Type B pancreatic cell (in vitro differentiated cells): ENCODE data around the gene GDPD5. TPM values are rescaled to one million over a fixed set of nuclear protein-coding genes. Genes with fewer than 3 reads are reported as not detected.

ENCODE experiments used
- DNase-seq: peaks from one replicate; pipeline ENCODE4 v3.0.0; 2021; ENCODE audit warnings: mixed read lengths; ENCODE audit not compliant: unreplicated experiment; ENCODE audit errors: extremely low spot score
- H3K27ac Mint-ChIP-seq: 2 replicates; pipeline ENCODE4 v1.8.0; 2021; ENCODE audit warnings: mild to moderate bottlenecking, mixed read lengths
- H3K27me3 Mint-ChIP-seq: 2 replicates; pipeline ENCODE4 v1.8.0; 2021; ENCODE audit warnings: mixed read lengths
- H3K36me3 Mint-ChIP-seq: 2 replicates; pipeline ENCODE4 v1.8.0; 2021; ENCODE audit warnings: mixed read lengths
- H3K4me1 Mint-ChIP-seq: one replicate; pipeline ENCODE4 v1.8.0; 2021; ENCODE audit warnings: mixed read lengths; ENCODE audit not compliant: unreplicated experiment
- H3K4me3 Mint-ChIP-seq: 2 replicates; pipeline ENCODE4 v1.8.0; 2021; ENCODE audit warnings: mild to moderate bottlenecking, mixed read lengths
- H3K9me3 Mint-ChIP-seq: 2 replicates; pipeline ENCODE4 v1.8.0; 2021; ENCODE audit warnings: mixed read lengths
- long read RNA-seq: library from polyadenylated mRNA; unstranded; transcript quantifications from one replicate; pipeline ENCODE4 v2.0.0, GENCODE V29; 2020
- total RNA-seq: library from RNA; stranded (reverse); gene quantifications from 2 replicates; pipeline ENCODE4 v1.2.1, GENCODE V29; 2021; ENCODE audit warnings: low replicate concordance
- TF ChIP-seq, protein P1 (sequence below): fragments of 200-600 bp; sonication (generic); conservative IDR thresholded peaks from 2 replicates; pipeline ENCODE4 v1.5.0; 2021; ENCODE audit warnings: antibody characterized with exemption, mild to moderate bottlenecking

The GDPD5 gene, protein sequence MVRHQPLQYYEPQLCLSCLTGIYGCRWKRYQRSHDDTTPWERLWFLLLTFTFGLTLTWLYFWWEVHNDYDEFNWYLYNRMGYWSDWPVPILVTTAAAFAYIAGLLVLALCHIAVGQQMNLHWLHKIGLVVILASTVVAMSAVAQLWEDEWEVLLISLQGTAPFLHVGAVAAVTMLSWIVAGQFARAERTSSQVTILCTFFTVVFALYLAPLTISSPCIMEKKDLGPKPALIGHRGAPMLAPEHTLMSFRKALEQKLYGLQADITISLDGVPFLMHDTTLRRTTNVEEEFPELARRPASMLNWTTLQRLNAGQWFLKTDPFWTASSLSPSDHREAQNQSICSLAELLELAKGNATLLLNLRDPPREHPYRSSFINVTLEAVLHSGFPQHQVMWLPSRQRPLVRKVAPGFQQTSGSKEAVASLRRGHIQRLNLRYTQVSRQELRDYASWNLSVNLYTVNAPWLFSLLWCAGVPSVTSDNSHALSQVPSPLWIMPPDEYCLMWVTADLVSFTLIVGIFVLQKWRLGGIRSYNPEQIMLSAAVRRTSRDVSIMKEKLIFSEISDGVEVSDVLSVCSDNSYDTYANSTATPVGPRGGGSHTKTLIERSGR
- 7.5 and 11.3 TPM in 2 replicates for total RNA-seq
- long read RNA-seq = 0 reads

DNA sequence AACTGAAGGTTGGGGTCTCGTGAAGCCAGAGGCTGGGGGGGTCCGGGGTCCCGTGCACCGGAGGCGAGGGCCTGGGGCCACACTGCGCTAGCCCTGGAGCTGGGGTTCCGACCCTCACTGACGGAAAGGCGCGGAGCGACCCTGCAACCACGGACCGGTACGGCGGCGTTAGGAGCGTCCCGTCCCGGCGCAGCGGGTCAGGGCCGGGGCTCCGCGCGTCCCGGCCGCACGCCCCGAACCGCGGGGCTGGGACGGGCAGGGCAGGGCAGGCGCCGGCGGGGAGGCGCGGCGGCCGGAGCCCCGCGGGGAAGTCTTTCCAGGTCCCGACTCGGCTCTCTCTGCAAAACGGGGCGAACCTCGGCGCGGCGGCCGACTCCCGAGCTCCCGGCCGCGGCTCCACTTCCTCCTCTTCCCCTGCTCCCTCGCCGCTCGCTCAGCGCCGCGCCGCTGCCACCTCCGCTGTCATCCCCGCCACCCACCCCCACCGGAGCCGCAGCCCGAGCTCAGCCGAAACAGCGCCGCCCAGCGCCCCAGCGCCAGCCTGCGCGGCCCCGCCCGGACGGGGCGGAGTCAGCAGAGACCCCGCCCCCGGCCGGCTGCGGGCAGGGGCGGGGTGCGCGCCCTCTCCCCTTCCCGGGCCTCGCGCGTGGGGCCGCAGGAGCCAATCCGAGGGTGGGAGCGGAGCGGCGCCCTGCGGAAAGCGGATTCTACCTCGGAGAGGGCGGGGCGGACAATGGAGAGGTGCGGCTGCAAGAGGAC is at the start of gene GDPD5:
Gene GDPD5 (minus strand): TSS at position 509 of the 759 bp plus-strand sequence. CDS start 48,206 bp downstream, outside the sequence.
- TF ChIP-seq, protein P1, sequence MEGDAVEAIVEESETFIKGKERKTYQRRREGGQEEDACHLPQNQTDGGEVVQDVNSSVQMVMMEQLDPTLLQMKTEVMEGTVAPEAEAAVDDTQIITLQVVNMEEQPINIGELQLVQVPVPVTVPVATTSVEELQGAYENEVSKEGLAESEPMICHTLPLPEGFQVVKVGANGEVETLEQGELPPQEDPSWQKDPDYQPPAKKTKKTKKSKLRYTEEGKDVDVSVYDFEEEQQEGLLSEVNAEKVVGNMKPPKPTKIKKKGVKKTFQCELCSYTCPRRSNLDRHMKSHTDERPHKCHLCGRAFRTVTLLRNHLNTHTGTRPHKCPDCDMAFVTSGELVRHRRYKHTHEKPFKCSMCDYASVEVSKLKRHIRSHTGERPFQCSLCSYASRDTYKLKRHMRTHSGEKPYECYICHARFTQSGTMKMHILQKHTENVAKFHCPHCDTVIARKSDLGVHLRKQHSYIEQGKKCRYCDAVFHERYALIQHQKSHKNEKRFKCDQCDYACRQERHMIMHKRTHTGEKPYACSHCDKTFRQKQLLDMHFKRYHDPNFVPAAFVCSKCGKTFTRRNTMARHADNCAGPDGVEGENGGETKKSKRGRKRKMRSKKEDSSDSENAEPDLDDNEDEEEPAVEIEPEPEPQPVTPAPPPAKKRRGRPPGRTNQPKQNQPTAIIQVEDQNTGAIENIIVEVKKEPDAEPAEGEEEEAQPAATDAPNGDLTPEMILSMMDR = peak; percentile 65

DNA sequence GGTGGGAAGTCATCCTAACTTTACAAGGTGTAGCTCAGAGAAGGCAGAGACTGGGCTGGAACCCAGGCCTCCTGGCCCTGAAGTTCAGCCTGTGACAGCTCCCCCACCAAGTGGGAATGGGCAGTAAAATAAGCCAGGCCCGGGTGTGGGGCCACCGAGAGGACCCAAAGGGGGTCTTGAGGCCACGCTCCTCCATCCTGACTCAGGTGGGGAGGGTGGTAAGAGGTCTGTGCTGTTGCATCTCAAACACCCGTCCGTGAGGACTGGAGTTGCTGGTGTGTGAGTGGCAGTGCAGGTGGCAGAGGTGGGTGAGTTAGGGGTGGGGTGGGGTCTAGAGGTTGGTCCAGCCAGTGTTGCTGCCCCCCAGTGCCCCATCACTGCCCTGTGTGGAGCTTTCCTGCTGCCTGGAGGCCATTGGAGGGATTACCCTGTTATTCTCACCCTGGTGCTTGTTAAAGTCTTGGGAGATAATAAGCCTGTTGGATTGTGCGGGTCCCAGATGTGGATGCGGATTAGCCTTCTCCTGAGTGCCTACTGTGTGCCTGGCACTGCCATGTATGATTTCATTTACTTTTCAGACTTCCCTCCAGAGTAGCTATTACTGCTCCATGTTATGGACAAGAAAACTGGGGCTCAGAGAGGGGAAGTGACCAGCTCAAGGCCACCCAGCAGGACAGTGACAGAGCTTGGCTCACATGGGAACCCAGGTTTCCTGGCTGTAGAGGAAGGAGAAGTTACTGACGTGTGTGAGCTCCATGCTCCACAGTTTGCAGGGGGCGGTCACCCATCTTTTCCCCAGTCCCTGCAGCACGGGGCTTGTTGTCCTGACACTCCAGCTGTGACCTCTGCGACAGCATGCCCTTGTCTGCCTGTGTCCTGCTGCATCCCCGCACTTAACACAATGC is 49.2 kb upstream of the GDPD5 start:
- H3K27ac Mint-ChIP-seq = no peak overlapping the region

More for the DNA sequence above, at the start of gene GDPD5:
- peak; percentile 93 for DNase-seq
- H3K4me3 Mint-ChIP-seq = peak within 1 kb of the TSS; percentile 89
- peaks cover 32% of the 10 kb centered on the region for H3K27me3 Mint-ChIP-seq
- H3K9me3 Mint-ChIP-seq = no peaks in the 10 kb centered on the region
- H3K4me1 Mint-ChIP-seq = peaks cover 19% of the 10 kb centered on the region
- H3K36me3 Mint-ChIP-seq = no peaks in the 10 kb centered on the region
- peak within 1 kb of the TSS; percentile 41 for H3K27ac Mint-ChIP-seq

DNA sequence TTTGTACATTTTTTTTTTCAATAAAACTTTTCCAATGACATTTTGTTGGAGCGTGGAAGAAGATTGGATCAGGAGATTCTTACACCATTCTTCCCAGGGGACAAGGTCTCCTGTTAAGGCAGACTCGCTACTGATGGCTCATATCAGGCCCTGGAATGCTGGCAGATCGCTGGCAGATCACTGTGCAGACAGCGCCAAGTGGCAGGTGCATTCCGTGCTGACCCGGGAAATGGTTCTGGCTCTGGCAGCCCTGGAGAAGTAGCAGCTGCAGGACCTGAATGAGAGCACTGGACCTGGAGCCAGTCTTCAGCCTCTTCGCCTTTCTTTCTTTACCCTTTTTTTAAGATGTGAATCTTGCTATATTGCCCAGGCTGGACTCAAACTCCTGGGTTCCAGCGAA is 47.0 kb upstream of the GDPD5 start:
- Mint-ChIP-seq H3K36me3 (peaks cover 20% of the 10 kb centered on the region), H3K4me1 (peaks cover 11% of the 10 kb centered on the region), H3K27me3 (no peaks in the 10 kb centered on the region), H3K4me3 (no peak overlapping the region), H3K27ac (no peak overlapping the region), H3K9me3 (no peaks in the 10 kb centered on the region)
- DNase-seq = no peak
- TF ChIP-seq, protein P1 = no peak

More for the DNA sequence above, 49.2 kb upstream of the GDPD5 start:
- TF ChIP-seq, protein P1 = peak; percentile 34
- Mint-ChIP-seq H3K9me3 (no peaks in the 10 kb centered on the region), H3K36me3 (peaks cover 14% of the 10 kb centered on the region), H3K4me3 (no peak overlapping the region), H3K27me3 (peaks cover 6% of the 10 kb centered on the region), H3K4me1 (peaks cover 12% of the 10 kb centered on the region)
- DNase-seq = no peak

DNA sequence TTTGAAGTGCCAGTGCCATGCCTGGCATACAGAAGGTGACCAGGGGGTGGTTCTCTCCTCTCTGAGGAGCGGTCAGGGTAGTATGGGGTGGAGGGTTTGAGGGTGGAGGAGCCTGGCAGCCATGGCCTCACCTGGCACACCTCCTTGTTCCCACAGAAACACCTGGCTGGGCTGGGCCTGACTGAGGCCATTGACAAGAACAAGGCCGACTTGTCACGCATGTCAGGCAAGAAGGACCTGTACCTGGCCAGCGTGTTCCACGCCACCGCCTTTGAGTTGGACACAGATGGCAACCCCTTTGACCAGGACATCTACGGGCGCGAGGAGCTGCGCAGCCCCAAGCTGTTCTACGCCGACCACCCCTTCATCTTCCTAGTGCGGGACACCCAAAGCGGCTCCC is 45.9 kb upstream of the GDPD5 start:
- Mint-ChIP-seq H3K27me3 (no peaks in the 10 kb centered on the region), H3K27ac (no peak overlapping the region), H3K36me3 (peaks cover 20% of the 10 kb centered on the region), H3K4me1 (peaks cover 5% of the 10 kb centered on the region), H3K4me3 (no peak overlapping the region), H3K9me3 (no peaks in the 10 kb centered on the region)
- DNase-seq = no peak
- TF ChIP-seq, protein P1 = no peak
